Kidney (tissue), 14 donors: ENCODE results near the gene GVQW3. TPM values are rescaled to one million over a fixed set of nuclear protein-coding genes. Genes with fewer than 3 reads are reported as not detected.

Experiments used
- DNase-seq, 5 donors: peaks; one replicate each; pipeline ENCODE4 v3.0.0-alpha.2; 2013 to 2020
- FAIRE-seq: peaks from 2 replicates; lab custom pipeline; 2012; peaks lifted over from hg19 to GRCh38; lab: Jason Lieb, UNC
- H3K27ac ChIP-seq, 2 donors: one replicate each; pipeline ENCODE4 v1.7.0; 2013; ENCODE audit warnings: low read depth in 2 of 2, low read length in 2 of 2, inconsistent platforms in 1 of 2
- H3K27me3 ChIP-seq: one replicate; pipeline ENCODE4 v1.7.1; 2013; ENCODE audit warnings: low read length, inconsistent platforms; ENCODE audit not compliant: control insufficient read depth, insufficient read depth
- H3K36me3 ChIP-seq, 3 donors: one replicate each; pipeline versions ENCODE4 v1.7.0 to v1.7.1; 2013; ENCODE audit warnings: low read length in 3 of 3, control low read depth in 1 of 3, inconsistent platforms in 1 of 3; ENCODE audit not compliant: insufficient read depth in 3 of 3, control insufficient read depth in 2 of 3
- H3K4me1 ChIP-seq, 3 donors: one replicate each; pipeline versions ENCODE4 v1.7.0 to v1.7.1; 2013; ENCODE audit warnings: low read length in 3 of 3, inconsistent platforms in 1 of 3, low read depth in 1 of 3; ENCODE audit not compliant: control insufficient read depth in 2 of 3, insufficient read depth in 2 of 3
- H3K4me3 ChIP-seq, 3 donors: one replicate each; pipeline versions ENCODE4 v1.7.0 to v1.8.1; 2013; ENCODE audit warnings: low read length in 3 of 3, control low read depth in 1 of 3, inconsistent platforms in 1 of 3
- H3K9ac ChIP-seq, 3 donors: one replicate each; pipeline versions ENCODE4 v1.7.0 to v1.7.1; 2013; ENCODE audit warnings: low read length in 3 of 3, control low read depth in 1 of 3, inconsistent platforms in 1 of 3
- H3K9me3 ChIP-seq, 3 donors: one replicate each; pipeline versions ENCODE4 v1.7.0 to v1.7.1; 2013; ENCODE audit warnings: low read length in 3 of 3, control low read depth in 1 of 3, inconsistent platforms in 1 of 3; ENCODE audit not compliant: control insufficient read depth in 2 of 3, insufficient read depth in 1 of 3
- intact Hi-C: fragments of 100-400 bp; cut with DNase I; formaldehyde crosslinking; loops from one replicate; pipeline ENCODE4 v1.11.1; 2022
- polyA plus RNA-seq: library from polyadenylated mRNA; stranded (reverse); fragments of 350-450 nt; fragmentation: Illumina TruSeq; extraction: RNeasy Lipid Tissue Mini Kit (QIAGEN cat#74804); gene quantifications from one replicate; pipeline ENCODE4 v1.2.3, GENCODE V29; 2014; ENCODE audit warnings: low read depth, low replicate concordance; ENCODE audit not compliant: insufficient read depth
- total RNA-seq: library from RNA; stranded (reverse); fragmentation: NEBNext Ultra II Directional; extraction: Animal tissue kit (Norgen Biotek cat#: 25700); gene quantifications from one replicate; pipeline ENCODE4 v1.2.1, GENCODE V29; 2021
- TF ChIP-seq, protein P1 (sequence below): IDR thresholded peaks from 3 replicates; pipeline ENCODE4 v1.5.1; 2012; ENCODE audit warnings: mild to moderate bottlenecking, moderate library complexity, borderline replicate concordance; ENCODE audit not compliant: insufficient read depth; ENCODE audit errors: extremely low read depth
- donor health status: control.
- donor health status: control.
- donor health status: control.
- donor health status: control.
- donor health status: control.
- donor health status: DM: yes; HTN: yes; CAD: no.
- donor health status: Normal renal cell carcinoma (clear cell type).

Gene GVQW3
- total and polyA plus RNA-seq, 2 donors from 2014 or later, result 1.4 to 3.4 TPM

DNA sequence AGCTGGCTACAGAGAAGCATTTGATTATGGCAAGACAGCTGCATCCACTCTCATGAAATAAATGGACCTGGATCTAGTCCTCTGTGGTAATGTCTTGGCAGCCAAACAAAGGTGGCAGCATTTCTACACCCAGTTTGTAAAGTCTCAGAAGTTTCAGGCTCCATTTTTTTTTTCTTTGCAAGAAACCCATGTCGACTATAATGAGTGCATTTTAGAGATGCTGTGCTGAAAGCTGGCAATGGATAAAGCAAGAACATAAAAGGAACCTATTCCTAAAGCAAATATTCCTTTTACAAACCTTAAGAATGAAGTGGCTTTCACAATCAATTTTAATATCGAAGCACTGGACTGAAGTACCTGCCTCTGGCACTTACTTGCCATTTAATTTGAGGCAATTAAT is 33.7 kb upstream of the GVQW3 start:
- no peak for FAIRE-seq
- H3K27me3 ChIP-seq, result no peaks in the 10 kb centered on the region
- H3K4me1 ChIP-seq, result peaks cover 0 to 2% (median 0%) of the 10 kb centered on the region in 3 donors
- intact Hi-C loops, result no loop called here
- H3K9me3 ChIP-seq, result no peaks in the 10 kb centered on the region
- H3K4me3 ChIP-seq, result no peak overlapping the region
- no peak overlapping the region for H3K27ac ChIP-seq
- TF ChIP-seq, protein P1, sequence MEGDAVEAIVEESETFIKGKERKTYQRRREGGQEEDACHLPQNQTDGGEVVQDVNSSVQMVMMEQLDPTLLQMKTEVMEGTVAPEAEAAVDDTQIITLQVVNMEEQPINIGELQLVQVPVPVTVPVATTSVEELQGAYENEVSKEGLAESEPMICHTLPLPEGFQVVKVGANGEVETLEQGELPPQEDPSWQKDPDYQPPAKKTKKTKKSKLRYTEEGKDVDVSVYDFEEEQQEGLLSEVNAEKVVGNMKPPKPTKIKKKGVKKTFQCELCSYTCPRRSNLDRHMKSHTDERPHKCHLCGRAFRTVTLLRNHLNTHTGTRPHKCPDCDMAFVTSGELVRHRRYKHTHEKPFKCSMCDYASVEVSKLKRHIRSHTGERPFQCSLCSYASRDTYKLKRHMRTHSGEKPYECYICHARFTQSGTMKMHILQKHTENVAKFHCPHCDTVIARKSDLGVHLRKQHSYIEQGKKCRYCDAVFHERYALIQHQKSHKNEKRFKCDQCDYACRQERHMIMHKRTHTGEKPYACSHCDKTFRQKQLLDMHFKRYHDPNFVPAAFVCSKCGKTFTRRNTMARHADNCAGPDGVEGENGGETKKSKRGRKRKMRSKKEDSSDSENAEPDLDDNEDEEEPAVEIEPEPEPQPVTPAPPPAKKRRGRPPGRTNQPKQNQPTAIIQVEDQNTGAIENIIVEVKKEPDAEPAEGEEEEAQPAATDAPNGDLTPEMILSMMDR, result no peak
- no peak overlapping the region for H3K9ac ChIP-seq
- H3K36me3 ChIP-seq, result no peaks in the 10 kb centered on the region
- DNase-seq, result peak in 2 of 5 donors; percentile 32 to 57

DNA sequence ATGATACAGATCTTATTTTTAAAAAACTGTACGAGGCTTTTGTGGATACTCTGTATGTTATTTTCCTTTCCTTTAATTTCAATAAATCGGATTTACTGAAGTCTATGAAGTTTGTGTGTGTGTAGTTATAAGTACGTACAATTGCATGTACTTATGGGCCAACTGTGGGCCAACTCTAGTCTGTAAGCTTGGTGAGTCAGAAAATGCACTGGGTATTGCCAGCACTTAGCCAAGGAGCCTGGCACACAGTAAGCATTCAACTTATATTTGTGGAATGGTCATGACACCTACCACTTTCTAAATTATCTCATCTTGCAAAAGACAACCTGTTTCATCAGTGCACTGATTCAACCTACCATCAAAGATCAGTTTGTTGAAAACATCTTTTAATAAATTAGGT is 32.8 kb upstream of the GVQW3 start:
- TF ChIP-seq, protein P1, result no peak
- FAIRE-seq, result no peak
- no peaks in the 10 kb centered on the region for H3K9me3 ChIP-seq
- intact Hi-C loops, result no loop called here
- peaks cover 0 to 2% (median 0%) of the 10 kb centered on the region in 3 donors for H3K4me1 ChIP-seq
- no peak overlapping the region for H3K9ac ChIP-seq
- no peaks in the 10 kb centered on the region for H3K36me3 ChIP-seq
- no peak for DNase-seq
- no peak overlapping the region for H3K4me3 ChIP-seq
- no peak overlapping the region for H3K27ac ChIP-seq
- H3K27me3 ChIP-seq, result no peaks in the 10 kb centered on the region

DNA sequence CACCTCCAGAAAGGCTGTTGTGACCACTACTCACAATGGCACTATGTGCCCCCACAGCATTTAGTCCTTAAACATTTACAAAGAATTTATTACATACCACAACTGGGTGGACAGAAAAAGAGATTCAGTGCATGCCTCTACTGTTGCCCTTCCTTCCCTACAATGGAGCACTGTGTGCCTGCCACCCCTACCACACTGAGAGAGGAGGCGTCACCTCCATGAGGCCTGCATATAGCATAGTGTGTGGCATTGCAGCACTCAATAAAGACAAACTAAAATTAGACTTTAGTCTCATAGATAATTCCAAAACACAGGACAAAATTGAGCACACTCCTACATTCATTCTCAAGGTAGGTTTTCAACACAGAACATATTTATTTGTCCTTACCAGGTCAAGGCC is 26.0 kb upstream of the GVQW3 start:
- H3K4me1 ChIP-seq, result no peaks in the 10 kb centered on the region
- intact Hi-C loops, result no loop called here
- peaks cover 10 to 16% (median 16%) of the 10 kb centered on the region in 3 donors for H3K36me3 ChIP-seq
- peaks cover 0 to 1% (median 0%) of the 10 kb centered on the region in 3 donors for H3K9me3 ChIP-seq
- DNase-seq (no peak), FAIRE-seq (no peak)
- no peak overlapping the region for H3K4me3 ChIP-seq
- H3K9ac ChIP-seq, result no peak overlapping the region
- H3K27ac ChIP-seq, result no peak overlapping the region
- TF ChIP-seq, protein P1, result no peak
- H3K27me3 ChIP-seq, result no peaks in the 10 kb centered on the region

DNA sequence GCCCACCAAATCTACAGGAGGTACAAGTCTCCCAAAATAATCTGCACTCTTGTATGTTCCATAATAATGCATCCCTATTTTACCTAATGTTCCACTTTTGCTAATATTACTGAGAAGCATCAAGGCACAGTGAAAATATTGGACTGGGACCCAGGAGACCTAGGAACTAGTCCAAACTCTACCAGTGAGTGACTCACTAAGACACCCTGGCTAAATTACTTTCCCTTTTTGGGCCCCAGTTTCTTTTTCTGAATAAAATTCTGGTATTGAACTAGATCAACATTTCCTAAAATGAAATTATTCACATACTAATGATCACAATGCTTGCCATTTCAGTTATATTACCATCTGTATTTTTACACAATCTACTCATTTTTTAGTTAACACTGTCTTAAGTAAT is 19.7 kb upstream of the GVQW3 start:
- Histone ChIP-seq H3K9ac (no peak overlapping the region), H3K9me3 (no peaks in the 10 kb centered on the region), H3K27me3 (no peaks in the 10 kb centered on the region), H3K36me3 (peaks cover 0 to under 1% (median 0%) of the 10 kb centered on the region in 3 donors), H3K4me3 (no peak overlapping the region), H3K4me1 (no peaks in the 10 kb centered on the region), H3K27ac (no peak overlapping the region)
- DNase-seq, result no peak
- intact Hi-C loops, result no loop called here
- no peak for FAIRE-seq
- TF ChIP-seq, protein P1, result no peak
